ENCODE results near the gene ZBTB7A.

The ZBTB7A gene

GRCh38 chr19:4066682-4067395 lies at the start of gene ZBTB7A:
ZBTB7A (minus strand) TSS chr19:4066899; CDS start chr19:4055232, 11,667 bp downstream.
- DNase-seq = peak; percentile 65

DNA sequence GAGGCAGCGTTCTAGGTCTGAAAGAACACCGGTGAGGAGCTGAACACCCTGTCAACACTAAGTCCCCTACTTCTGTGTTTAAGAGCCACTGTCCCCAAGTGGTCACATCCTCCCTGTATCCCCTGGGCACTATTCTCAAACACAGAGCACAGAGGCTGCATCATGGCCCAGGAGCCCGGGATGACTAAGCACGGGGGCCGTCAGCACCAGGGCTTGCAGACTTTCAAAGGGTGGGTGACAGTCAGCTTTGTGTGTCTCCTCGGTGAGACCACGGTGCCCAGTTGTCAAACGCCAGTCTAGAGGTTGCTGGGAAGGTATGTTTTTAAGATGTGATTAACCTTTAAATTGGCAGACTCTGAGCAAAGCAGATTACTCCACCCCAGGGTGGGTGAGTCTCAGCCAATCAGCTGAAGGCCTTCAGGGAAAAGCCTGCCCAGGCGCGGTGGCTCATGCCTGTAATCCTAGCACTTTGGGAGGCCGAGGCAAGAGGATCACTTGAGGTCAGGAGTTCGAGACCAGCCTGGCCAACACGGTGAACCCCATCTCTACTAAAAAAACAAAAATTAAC lies 49.2 kb upstream of the ZBTB7A start:
- no peak for DNase-seq

DNA sequence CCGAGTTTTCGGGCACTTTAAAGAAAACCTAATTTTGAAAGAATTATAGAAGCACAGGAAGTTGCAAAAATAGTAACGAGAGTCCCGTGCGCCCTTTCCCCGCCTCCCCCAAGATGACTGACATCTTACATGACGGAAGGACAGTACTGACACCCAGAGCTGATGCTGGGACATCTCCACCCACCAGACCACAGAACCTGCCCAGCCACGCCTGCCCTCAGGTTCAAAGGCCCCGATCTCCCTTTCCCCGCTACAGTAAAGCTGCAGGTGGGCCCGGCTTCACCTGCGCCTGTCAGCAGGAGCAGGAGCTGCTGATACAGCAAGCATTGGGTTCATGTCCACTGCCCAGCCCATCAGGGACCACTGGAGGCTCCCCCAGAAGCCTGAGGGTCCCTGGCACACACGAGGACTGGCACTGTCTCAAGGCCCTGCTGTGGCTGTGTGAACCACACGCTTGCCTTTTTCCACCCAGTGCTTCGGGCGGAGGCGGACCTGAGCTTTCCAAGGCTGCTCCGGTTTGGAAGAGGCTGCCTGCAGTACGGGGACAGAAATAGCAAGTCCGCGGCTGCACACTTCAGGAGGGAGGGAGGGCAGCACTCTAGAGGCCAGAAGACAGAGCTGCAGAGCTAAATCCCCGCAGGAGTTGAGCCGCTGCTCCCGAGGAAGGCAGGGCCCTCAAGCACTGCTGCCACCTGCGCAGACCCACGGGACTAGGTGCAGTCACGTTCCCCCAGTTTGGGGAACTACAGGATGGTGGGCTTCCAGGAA lies 48.5 kb upstream of the ZBTB7A start:
- no peak for DNase-seq

DNA sequence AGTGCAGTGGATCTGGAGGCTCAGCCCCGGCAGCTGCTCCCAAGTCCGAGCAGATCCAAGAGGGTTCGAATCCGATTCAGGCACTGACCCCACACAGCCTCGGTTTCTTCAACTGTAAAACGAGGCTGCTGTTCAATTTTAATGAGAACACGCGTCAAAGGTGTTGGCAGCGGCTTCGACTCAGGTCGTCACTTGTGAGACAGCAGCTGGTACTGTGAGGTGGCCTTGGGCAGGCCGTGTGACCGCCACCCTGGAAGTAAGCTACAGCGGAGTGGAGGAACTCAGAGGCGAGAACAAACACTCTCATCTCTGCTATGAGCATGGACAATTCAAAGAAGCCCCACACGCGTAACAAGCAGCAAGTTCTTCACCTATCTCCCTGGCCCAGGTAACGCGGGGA lies 47.5 kb upstream of the ZBTB7A start:
- no peak for DNase-seq

- no peak for DNase-seq
Measured at GRCh38 chr19:4113398-4114088, 46.8 kb upstream of the ZBTB7A start.

GRCh38 chr19:4112367-4112766 lies 45.7 kb upstream of the ZBTB7A start:
- no peak for DNase-seq

DNA sequence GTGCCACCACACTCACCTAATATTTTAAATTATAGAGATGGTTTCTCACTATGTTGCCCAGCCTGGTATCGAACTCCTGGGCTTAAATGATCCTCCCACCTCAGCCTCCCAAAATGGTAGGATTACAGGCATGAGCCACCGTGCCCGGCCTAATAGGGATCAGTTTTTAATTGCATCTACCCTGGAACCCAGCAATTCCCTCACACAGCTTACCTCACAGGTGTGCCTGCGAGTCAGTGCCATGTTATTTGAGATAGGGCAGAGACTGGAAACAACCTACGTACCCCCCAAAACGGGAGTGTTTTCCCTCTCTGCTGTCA lies 42.9 kb upstream of the ZBTB7A start:
- DNase-seq = no peak

GRCh38 chr19:4108767-4109625 lies 42.3 kb upstream of the ZBTB7A start:
- DNase-seq = no peak

DNA sequence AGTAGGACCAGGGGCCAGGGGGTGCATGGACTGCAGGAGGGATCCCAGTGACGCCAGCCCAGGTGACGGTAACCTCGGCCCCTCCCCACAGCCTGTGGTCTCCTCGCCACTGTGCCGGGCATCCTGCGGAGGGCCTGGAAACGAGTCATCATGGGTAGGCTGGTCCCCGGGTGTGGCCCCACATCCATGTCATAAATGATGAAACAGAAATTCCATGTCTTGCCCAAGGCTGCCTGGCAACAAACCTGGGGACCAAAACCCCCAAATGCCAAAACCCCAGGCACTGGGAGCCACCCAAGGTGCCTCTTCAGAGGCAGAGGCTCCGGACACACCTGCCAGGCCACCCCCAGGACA lies 36.4 kb upstream of the ZBTB7A start:
- no peak for DNase-seq

- DNase-seq = no peak
Measured at GRCh38 chr19:4102339-4103079, 35.8 kb upstream of the ZBTB7A start.

DNA sequence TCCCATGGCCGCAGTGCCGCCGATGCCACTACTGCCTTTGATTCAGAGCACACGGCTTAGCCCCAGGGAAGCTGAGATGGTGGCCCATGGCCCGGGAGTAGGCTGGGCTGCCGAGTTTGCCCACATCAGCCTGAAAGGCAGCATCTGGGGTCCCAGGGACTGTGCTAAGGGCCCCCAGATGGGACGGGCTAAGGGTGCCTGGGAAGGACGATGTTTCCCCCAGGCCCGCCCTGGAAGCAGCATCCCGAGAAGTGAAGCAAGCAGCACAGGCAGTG lies 34.7 kb upstream of the ZBTB7A start:
- no peak for DNase-seq

GRCh38 chr19:4100647-4101495 lies 34.2 kb upstream of the ZBTB7A start:
- DNase-seq = no peak

DNA sequence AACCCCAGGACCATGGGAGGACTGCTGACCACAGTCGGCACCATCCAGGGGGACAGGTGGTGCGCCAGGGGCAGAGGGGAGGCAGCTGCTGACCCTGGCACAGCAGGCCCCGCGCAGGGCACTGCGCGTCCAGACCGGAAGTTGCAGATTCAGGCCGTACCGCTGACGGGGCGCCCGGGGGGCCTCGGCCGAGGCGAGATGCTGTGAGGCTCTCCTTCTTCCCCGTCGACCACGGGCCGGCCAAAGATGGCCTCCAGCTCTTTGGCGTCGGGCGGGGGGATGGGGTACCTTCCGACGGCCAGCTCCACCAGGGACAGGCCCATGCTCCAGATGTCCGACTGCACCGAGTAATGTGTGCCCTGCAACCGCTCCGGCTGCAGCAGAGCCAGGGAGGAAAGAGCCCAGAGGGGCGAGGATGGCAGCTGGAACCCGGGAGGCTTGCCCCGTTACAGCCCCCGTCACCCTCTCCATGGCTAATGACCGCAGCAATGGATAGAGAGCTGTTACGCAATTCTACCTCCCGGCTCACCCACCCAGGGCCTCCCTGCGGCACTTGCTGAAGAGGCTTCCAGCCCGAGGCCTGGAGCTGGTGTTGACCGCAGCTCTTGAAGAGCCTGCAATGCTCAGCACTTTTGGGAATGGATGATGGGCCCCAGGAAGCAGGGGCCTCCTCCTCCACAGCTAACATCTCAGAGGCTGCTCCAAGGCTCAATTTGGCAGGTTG lies 32.5 kb upstream of the ZBTB7A start:
- peak; percentile 33 for DNase-seq

DNA sequence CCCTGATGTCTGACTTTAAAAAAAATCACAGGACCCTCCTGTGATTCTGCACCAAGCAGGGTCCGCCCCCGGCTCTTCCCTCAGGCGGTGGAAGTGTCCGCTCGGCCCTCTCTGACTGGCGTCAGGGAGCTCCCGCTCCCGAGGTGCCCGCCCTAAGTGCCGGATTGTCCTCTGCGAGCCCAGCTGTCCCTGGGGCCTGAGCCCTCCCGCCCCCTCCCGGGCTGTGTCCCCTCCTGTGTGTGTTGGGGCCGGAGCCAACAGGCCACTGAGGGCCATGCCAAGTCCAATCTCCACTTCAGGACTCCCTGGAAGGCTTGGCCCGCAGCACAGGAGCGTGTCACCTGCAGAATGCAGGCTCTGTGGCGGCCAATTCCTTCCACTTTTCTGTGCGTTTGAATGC lies 31.8 kb upstream of the ZBTB7A start:
- no peak for DNase-seq

DNA sequence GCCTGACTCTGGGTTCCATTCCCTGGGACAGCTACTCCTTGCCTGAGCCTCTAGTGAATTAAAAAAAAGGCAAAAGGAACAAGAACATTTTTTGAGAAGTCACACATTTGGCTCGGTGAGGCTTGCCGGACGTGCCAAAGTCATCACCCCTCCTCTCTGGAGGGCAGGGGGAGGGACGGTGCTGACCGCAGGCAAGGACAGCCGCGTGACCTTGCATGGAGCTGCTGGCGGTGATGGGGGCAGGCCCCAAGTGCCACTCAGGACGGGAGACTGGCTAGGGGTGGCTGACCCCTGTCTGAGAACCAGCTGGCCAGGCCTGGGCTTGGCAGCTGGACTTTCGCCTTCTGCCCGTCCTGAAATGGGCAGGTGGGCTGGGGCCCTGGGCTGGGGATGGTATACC lies 30.8 kb upstream of the ZBTB7A start:
- no peak for DNase-seq

GRCh38 chr19:4096049-4096892 lies 29.6 kb upstream of the ZBTB7A start:
- DNase-seq = no peak

DNA sequence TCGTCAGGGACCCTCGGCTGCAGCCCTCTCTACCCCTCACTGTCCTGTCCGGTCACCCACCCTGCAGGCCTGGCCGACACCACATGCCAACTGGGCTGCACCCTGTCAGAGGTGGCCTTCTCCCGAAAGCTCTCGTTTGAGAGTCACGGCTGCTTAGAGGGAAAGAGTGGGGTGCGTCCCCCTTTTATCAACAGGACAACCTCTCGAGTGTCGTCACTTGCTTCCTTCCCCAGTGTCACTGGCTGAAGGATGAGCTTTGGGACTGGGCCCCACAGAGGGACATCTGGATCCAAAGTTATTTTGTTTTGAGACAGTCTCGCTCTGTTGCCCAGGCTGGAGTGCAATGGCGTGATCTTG lies 28.8 kb upstream of the ZBTB7A start:
- DNase-seq = no peak

GRCh38 chr19:4094761-4095487 lies 28.2 kb upstream of the ZBTB7A start:
- DNase-seq = no peak

- no peak for DNase-seq
Measured at GRCh38 chr19:4094291-4094690, 27.6 kb upstream of the ZBTB7A start.
